GM12874 (cell line): Measurements from ENCODE around the gene GAST.

Experiments
- TF ChIP-seq, protein P1 (sequence below): IDR thresholded peaks from 2 replicates; pipeline ENCODE4 v1.5.1; 2011; ENCODE audit warnings: low read depth, mild to moderate bottlenecking, control low read depth, low read length, moderate library complexity; ENCODE audit not compliant: insufficient read depth

Gene GAST, protein sequence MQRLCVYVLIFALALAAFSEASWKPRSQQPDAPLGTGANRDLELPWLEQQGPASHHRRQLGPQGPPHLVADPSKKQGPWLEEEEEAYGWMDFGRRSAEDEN

DNA sequence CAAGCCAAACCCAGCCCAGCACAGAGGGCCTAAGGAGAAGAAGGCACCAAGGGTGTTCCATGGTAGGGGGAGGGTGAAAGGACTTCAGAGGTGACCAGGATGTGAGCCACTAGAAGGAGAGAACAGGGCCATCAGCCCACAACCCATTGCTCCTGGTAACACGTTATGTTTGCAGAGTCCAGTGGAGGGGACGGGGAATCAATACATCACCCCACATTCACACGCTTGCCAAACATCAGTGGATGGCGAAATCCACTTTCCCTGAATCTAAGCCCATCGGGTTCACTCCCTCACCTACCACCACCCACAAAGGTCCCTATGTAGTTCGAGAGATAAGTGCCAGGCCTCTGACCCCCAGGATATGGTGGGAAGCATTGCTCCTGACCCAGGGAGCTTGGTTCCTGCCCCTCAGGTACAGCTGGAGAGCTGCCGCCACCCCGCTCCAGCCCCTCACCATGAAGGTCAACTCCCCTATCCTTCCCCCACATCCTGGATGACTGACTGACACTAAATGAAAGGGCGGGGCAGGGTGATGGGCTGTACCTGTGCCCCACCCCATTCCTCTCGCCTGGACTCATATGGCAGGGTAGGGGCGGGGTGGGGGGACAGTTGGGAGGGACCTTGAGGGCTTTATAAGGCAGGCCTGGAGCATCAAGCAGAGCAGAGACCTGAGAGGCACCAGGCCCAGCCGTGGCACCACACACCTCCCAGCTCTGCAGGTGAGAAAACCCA, at the start of gene GAST:
Gene GAST, plus strand, starts transcription at position 663 of the 732 bp plus-strand sequence. CDS start 3,106 bp downstream, outside the sequence.
- TF ChIP-seq, protein P1, sequence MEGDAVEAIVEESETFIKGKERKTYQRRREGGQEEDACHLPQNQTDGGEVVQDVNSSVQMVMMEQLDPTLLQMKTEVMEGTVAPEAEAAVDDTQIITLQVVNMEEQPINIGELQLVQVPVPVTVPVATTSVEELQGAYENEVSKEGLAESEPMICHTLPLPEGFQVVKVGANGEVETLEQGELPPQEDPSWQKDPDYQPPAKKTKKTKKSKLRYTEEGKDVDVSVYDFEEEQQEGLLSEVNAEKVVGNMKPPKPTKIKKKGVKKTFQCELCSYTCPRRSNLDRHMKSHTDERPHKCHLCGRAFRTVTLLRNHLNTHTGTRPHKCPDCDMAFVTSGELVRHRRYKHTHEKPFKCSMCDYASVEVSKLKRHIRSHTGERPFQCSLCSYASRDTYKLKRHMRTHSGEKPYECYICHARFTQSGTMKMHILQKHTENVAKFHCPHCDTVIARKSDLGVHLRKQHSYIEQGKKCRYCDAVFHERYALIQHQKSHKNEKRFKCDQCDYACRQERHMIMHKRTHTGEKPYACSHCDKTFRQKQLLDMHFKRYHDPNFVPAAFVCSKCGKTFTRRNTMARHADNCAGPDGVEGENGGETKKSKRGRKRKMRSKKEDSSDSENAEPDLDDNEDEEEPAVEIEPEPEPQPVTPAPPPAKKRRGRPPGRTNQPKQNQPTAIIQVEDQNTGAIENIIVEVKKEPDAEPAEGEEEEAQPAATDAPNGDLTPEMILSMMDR, result no peak

GRCh38 chr17:41663451-41664171, 48.5 kb upstream of the GAST start:
- TF ChIP-seq, protein P1, result no peak

DNA sequence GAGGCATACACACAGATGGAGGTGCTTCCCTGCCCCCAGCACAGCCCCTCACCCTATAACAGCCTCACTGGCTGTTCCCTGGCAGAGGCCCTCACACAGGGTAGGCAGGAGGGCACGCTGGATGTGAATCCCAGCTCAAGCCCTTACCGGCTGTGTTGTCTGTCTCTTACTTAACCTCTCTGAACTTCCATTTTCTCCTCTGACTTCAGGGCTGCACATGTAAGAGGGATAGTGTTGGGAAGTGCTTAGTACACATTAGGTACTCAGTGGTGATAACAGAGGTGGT, 48.0 kb upstream of the GAST start:
- TF ChIP-seq, protein P1, result no peak

DNA sequence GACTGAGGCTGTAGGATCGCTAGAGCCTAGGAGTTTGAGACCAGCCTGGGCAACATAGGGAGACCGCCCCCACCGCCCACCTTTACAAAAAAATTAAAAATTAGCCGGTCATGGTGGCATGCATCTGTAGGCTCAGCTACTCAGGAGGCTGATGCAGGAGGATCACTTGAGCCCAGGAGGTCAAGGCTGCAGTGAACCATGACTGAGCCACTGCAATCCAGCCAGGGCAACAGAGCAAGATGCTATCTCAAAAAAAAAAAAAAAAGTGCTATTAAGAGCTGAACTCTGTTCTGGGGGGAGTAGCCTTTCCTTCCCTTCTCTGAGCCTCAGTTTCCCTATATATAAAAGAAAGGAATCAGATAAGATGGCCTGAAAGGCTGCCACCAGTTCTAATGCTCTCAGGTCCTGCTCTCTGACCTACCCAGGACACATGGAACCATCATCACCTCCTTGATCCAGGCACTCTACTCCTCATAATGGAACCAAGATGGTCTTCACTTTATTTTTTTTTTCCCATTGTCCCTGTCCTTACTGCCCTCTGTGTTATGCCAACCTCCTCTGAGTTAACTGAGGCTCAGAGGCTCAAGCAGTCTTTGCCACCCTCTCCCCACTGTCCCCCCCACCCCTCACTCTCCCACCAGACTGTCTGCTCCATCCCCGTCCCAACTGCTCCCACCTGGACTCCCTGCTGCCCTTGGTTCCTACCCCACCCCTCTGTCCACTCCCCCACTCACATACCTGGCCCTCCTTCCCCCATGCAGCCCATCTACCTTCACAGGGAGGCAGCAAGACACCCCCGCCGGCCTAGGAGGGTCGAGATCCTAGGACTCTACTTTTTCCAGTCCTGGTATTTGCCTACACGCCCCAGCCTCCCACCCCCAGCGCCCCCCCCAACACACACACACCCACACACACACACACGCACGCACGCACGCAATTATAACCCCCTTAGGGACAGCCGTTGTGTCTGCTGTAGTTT, 47.3 kb upstream of the GAST start:
- TF ChIP-seq, protein P1, result no peak

- TF ChIP-seq, protein P1, result peak; percentile 99
These were observed 46.4 kb upstream of the GAST start for GRCh38 chr17:41665566-41666236.

- TF ChIP-seq, protein P1, result no peak
These were observed 45.9 kb upstream of the GAST start for GRCh38 chr17:41666237-41666641.
